Type B pancreatic cell (in vitro differentiated cells): Measurements from ENCODE around the gene ARG2. TPM values are rescaled to one million over a fixed set of nuclear protein-coding genes. Genes with fewer than 3 reads are reported as not detected.
"Not testable (repeated sequence)": the region's sequence is repeated elsewhere in the genome, so short reads cannot be mapped to it uniquely, and the experiment has no call there.

Experiments
- DNase-seq: peaks from one replicate; pipeline ENCODE4 v3.0.0; 2021; ENCODE audit warnings: mixed read lengths; ENCODE audit not compliant: unreplicated experiment; ENCODE audit errors: extremely low spot score
- H3K27ac Mint-ChIP-seq: 2 replicates; pipeline ENCODE4 v1.8.0; 2021; ENCODE audit warnings: mild to moderate bottlenecking, mixed read lengths
- H3K27me3 Mint-ChIP-seq: 2 replicates; pipeline ENCODE4 v1.8.0; 2021; ENCODE audit warnings: mixed read lengths
- H3K36me3 Mint-ChIP-seq: 2 replicates; pipeline ENCODE4 v1.8.0; 2021; ENCODE audit warnings: mixed read lengths
- H3K4me1 Mint-ChIP-seq: one replicate; pipeline ENCODE4 v1.8.0; 2021; ENCODE audit warnings: mixed read lengths; ENCODE audit not compliant: unreplicated experiment
- H3K4me3 Mint-ChIP-seq: 2 replicates; pipeline ENCODE4 v1.8.0; 2021; ENCODE audit warnings: mild to moderate bottlenecking, mixed read lengths
- H3K9me3 Mint-ChIP-seq: 2 replicates; pipeline ENCODE4 v1.8.0; 2021; ENCODE audit warnings: mixed read lengths
- CTCF ChIP-seq: fragments of 200-600 bp; sonication (generic); conservative IDR thresholded peaks from 2 replicates; pipeline ENCODE4 v1.5.0; 2021; ENCODE audit warnings: antibody characterized with exemption, mild to moderate bottlenecking
- total RNA-seq: library from RNA; stranded (reverse); gene quantifications from 2 replicates; pipeline ENCODE4 v1.2.1, GENCODE V29; 2021; ENCODE audit warnings: low replicate concordance

Gene ARG2
- total RNA-seq, 1 donor from 2014 or later = 18.2 TPM

GRCh38 chr14:67620217-67620785 is 581 bp downstream of the ARG2 start:
- H3K9me3 Mint-ChIP-seq = no peaks in the 10 kb centered on the region
- H3K4me1 Mint-ChIP-seq = peaks cover 19% of the 10 kb centered on the region
- H3K4me3 Mint-ChIP-seq = peak overlapping the region; percentile 96
- H3K27ac Mint-ChIP-seq = peak overlapping the region; percentile 90
- no peak for DNase-seq
- no peaks in the 10 kb centered on the region for H3K27me3 Mint-ChIP-seq
- TF ChIP-seq CTCF = no peak
- H3K36me3 Mint-ChIP-seq = peaks cover 9% of the 10 kb centered on the region

DNA sequence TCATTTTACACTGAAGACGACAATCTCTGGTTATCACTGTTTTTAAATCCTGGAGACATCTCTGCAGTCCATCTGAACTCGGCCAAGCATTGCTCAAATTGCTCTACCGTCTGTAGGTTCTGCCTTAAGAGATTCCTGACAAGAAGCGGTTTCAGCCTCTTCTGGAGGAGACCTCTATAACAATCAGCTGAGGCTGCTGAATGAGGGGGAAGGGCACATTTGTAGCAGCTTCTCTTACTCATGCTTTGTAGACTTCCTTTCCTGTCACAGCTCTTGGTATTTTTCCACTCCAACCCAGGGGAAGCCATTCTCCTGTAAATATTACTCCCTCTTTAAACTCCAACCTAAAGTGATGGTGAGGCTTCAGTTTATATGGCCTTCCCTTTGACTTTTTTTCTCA is 3.0 kb downstream of the ARG2 start:
- peak overlapping the region; percentile 44 for H3K27ac Mint-ChIP-seq
- peaks cover 9% of the 10 kb centered on the region for H3K36me3 Mint-ChIP-seq
- no peaks in the 10 kb centered on the region for H3K9me3 Mint-ChIP-seq
- DNase-seq = no peak
- peaks cover 19% of the 10 kb centered on the region for H3K4me1 Mint-ChIP-seq
- H3K27me3 Mint-ChIP-seq = no peaks in the 10 kb centered on the region
- peak overlapping the region; percentile 57 for H3K4me3 Mint-ChIP-seq
- no peak for TF ChIP-seq CTCF

DNA sequence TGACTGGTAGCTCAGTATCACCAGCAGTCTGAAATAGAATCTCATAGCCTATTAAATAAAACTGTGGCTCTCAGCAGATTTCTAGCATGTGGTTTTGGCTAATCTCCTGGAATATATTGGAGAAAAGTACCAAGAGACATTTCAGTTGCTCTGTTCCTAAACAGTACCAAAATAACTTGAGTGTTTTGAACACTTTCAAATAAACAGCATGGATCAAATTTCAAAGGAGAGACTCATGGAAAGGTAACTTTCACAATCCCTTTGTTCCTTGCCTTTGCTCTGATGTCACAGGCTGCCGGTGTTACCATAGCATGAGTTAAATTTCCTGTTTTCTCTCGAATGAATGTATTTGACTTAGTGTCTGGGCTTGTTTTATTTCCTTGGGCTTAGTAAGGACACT is 3.4 kb downstream of the ARG2 start:
- peaks cover 19% of the 10 kb centered on the region for H3K4me1 Mint-ChIP-seq
- no peaks in the 10 kb centered on the region for H3K9me3 Mint-ChIP-seq
- peak overlapping the region; percentile 57 for H3K4me3 Mint-ChIP-seq
- H3K36me3 Mint-ChIP-seq = peaks cover 9% of the 10 kb centered on the region
- TF ChIP-seq CTCF = no peak
- peak overlapping the region; percentile 44 for H3K27ac Mint-ChIP-seq
- no peaks in the 10 kb centered on the region for H3K27me3 Mint-ChIP-seq
- DNase-seq = no peak

- H3K4me1 Mint-ChIP-seq, DNase-seq, H3K27ac Mint-ChIP-seq, H3K27me3 Mint-ChIP-seq, H3K9me3 Mint-ChIP-seq, H3K4me3 Mint-ChIP-seq: not testable (repeated sequence)
- H3K36me3 Mint-ChIP-seq = peaks cover 10% of the 10 kb centered on the region
Observed at GRCh38 chr14:67626131-67626530, 6.4 kb downstream of the ARG2 start.

DNA sequence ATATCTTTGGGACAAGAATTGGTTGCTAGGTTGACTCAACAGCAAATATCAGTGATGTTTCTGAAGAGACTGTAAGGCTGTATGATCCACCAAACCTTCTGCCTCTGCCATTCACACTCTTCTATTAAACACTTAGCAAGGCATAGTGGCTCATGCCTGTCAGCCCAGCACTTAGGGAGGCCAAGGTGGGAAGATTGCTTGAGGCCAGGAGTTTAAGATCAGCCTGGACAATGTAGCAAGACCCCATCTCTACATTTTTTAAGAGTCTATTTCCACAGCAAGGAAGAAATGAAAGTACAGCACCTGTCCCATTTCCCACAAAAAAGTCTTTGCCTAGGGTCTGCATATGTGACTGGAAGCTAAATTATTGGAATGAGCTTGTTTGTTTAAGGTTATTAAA is 7.8 kb downstream of the ARG2 start:
- no peak overlapping the region for H3K27ac Mint-ChIP-seq
- H3K4me3 Mint-ChIP-seq = no peak overlapping the region
- DNase-seq = no peak
- H3K9me3 Mint-ChIP-seq = no peaks in the 10 kb centered on the region
- H3K4me1 Mint-ChIP-seq = peaks cover 8% of the 10 kb centered on the region
- no peaks in the 10 kb centered on the region for H3K27me3 Mint-ChIP-seq
- H3K36me3 Mint-ChIP-seq = peaks cover 14% of the 10 kb centered on the region
- TF ChIP-seq CTCF = no peak

- no peak for TF ChIP-seq CTCF
- H3K9me3 Mint-ChIP-seq = no peaks in the 10 kb centered on the region
- no peak for DNase-seq
- no peak overlapping the region for H3K27ac Mint-ChIP-seq
- peaks cover 12% of the 10 kb centered on the region for H3K36me3 Mint-ChIP-seq
- H3K27me3 Mint-ChIP-seq = no peaks in the 10 kb centered on the region
- no peaks in the 10 kb centered on the region for H3K4me1 Mint-ChIP-seq
- no peak overlapping the region for H3K4me3 Mint-ChIP-seq
Observed at GRCh38 chr14:67630186-67630585, 10.5 kb downstream of the ARG2 start.
